GM12878 (cell line): ENCODE results near the gene GOLGA8H. TPM values are rescaled to one million over a fixed set of nuclear protein-coding genes. Genes with fewer than 3 reads are reported as not detected.
"Not testable (repeated sequence)": the region's sequence is repeated elsewhere in the genome, so short reads cannot be mapped to it uniquely, and the experiment has no call there.

Experiments used
- ATAC-seq: fragments of 200-7000 bp; cut with Tn5 transposase; 3 replicates; pipeline ENCODE4 v1.9.1; 2020; ENCODE audit warnings: mild to moderate bottlenecking, moderate library complexity
- BruUV-seq: library from RNA; stranded (reverse); fragments of 400-500 nt; replicated peaks from 2 replicates; lab custom pipeline; 2021; lab: Mats Ljungman, UMichigan
- CTCF ChIA-PET: fragments of 300-600 bp; sonication (Branson Sonifier 250); formaldehyde crosslinking; extraction: SDS; loops from one replicate; lab custom pipeline; 2021; ENCODE audit warnings: inconsistent platforms; lab: Yijun Ruan, JAX
- POLR2A ChIA-PET: fragments of 350-600 bp; formaldehyde crosslinking; extraction: SDS; loops from one replicate; lab custom pipeline; 2021; ENCODE audit warnings: inconsistent platforms; lab: Charles Lee
- RAD21 ChIA-PET: fragments of 300-600 bp; sonication (Branson Sonifier 250); formaldehyde crosslinking; loops from one replicate; lab custom pipeline; 2023; ENCODE audit warnings: antibody characterized with exemption; ENCODE audit not compliant: unreplicated experiment; lab: Charles Lee
- SMC1A ChIA-PET: fragments of 300-600 bp; sonication (Branson Sonifier 250); formaldehyde crosslinking; loops from one replicate; lab custom pipeline; 2023; ENCODE audit not compliant: unreplicated experiment, uncharacterized antibody; lab: Charles Lee
- DNase-seq: peaks from one replicate; pipeline ENCODE4 v3.0.0-alpha.2; 2011; ENCODE audit warnings: low read depth, low spot score
- FAIRE-seq: peaks from 3 replicates; lab custom pipeline; 2011; peaks lifted over from hg19 to GRCh38; lab: Jason Lieb, UNC
- H2AFZ ChIP-seq: 2 replicates; pipeline ENCODE4 v1.6.0; 2011; ENCODE audit warnings: low read depth, low read length, control low read depth; ENCODE audit not compliant: control insufficient read depth
- H3K27ac ChIP-seq: 2 replicates; pipeline ENCODE4 v1.5.1; 2011; ENCODE audit warnings: control low read depth; ENCODE audit not compliant: control insufficient read depth, insufficient read depth
- H3K27me3 ChIP-seq, 2 experiments: replicated peaks in 1 of 2; 2 replicates each; pipeline versions ENCODE4 v1.6.0 to v1.6.1; 2011; ENCODE audit warnings: low read length in 1 of 2; ENCODE audit not compliant: control insufficient read depth in 2 of 2, insufficient read depth in 2 of 2
- H3K36me3 ChIP-seq, 2 experiments: 2 replicates each; pipeline ENCODE4 v1.5.1; 2011; ENCODE audit warnings: low read length in 1 of 2; ENCODE audit not compliant: control insufficient read depth in 2 of 2, insufficient read depth in 2 of 2
- H3K4me1 ChIP-seq: 2 replicates; pipeline ENCODE4 v1.6.1; 2011; ENCODE audit warnings: mild to moderate bottlenecking, low read length, moderate library complexity, mixed read lengths; ENCODE audit not compliant: control insufficient read depth, insufficient read depth
- H3K4me2 ChIP-seq: 2 replicates; pipeline ENCODE4 v1.6.0; 2011; ENCODE audit warnings: control low read depth; ENCODE audit not compliant: control insufficient read depth, insufficient read depth
- H3K4me3 ChIP-seq: fragments of 200-600 bp; sonication (generic); 2 replicates; pipeline ENCODE4 v1.5.1; 2016
- H3K79me2 ChIP-seq: 2 replicates; pipeline ENCODE4 v1.6.0; 2011; ENCODE audit warnings: low read length; ENCODE audit not compliant: control insufficient read depth, insufficient read depth
- H3K9ac ChIP-seq: 2 replicates; pipeline ENCODE4 v1.8.0; 2011; ENCODE audit warnings: low read length, control low read depth, mixed read lengths; ENCODE audit not compliant: control insufficient read depth, insufficient read depth
- H3K9me3 ChIP-seq: replicated peaks from 3 replicates; pipeline ENCODE4 v1.5.1; 2011; ENCODE audit warnings: mild to moderate bottlenecking, low read length; ENCODE audit not compliant: control insufficient read depth, insufficient read depth
- H4K20me1 ChIP-seq: 2 replicates; pipeline ENCODE4 v1.6.0; 2011; ENCODE audit not compliant: control insufficient read depth, insufficient read depth
- EGR1 ChIP-seq, 2 experiments: IDR thresholded peaks; 1 replicate in 1 of 2; 2 replicates in 1 of 2; pipeline ENCODE4 v1.6.1; 2011 to 2012; ENCODE audit warnings: low read depth in 2 of 2, low read length in 2 of 2, borderline replicate concordance in 1 of 2, mild to moderate bottlenecking in 1 of 2, moderate library complexity in 1 of 2
- GATAD2B ChIP-seq: fragments of 450-650 bp; conservative IDR thresholded peaks from 2 replicates; pipeline ENCODE4 v1.6.1; 2017; ENCODE audit warnings: low read depth, mild to moderate bottlenecking, moderate library complexity
- TAF1 ChIP-seq: IDR thresholded peaks from 2 replicates; pipeline ENCODE4 v1.6.1; 2011; ENCODE audit warnings: mild to moderate bottlenecking, low read depth, low read length, borderline replicate concordance
- WGBS: methylation state at CpG from one replicate; pipeline ENCODE4 v1.1.6; 2016; ENCODE audit warnings: low lambda C conversion rate; ENCODE audit not compliant: insufficient replicate concordance, insufficient coverage; ENCODE audit errors: missing lambda C conversion rate; 5-methylcytosine and 5-hydroxymethylcytosine counted together
- in situ Hi-C: fragments of 300-500 bp; cut with MboI; formaldehyde crosslinking; loops from 9 replicates; pipeline ENCODE4 v1.14.3; 2018; ENCODE audit warnings: mixed read lengths
- intact Hi-C: fragments of 100-400 bp; cut with micrococcal nuclease; formaldehyde crosslinking; loops from one replicate; pipeline ENCODE4 v1.14.2; 2022; ENCODE audit not compliant: unreplicated experiment
- polyA plus RNA-seq, 11 experiments: library from polyadenylated mRNA; depleted of rRNA in 4 of 11; unstranded in 6 of 11; stranded (reverse) in 5 of 11; fragments of >200 nt; fragmentation: Nextera tagmentation in 4 of 11; fragmentation: Illumina TruSeq in 1 of 11; extraction: Ambion mirVana in 4 of 11; extraction: Trizol in 1 of 11; gene quantifications; 1 replicate in 1 of 11; 2 replicates in 10 of 11; pipeline versions ENCODE4 v1.2.1 to v1.2.3, GENCODE V29; 2011 to 2016; ENCODE audit warnings: inconsistent platforms in 2 of 11, missing spikeins in 2 of 11, low read depth in 1 of 11
- total RNA-seq, 4 experiments: library from RNA; depleted of rRNA in 3 of 4; stranded (reverse); fragments of >200 nt in 3 of 4; fragmentation: Illumina TruSeq in 1 of 4; extraction: Trizol in 1 of 4; gene quantifications; 2 replicates each; pipeline versions ENCODE4 v1.2.1 to v1.2.3, GENCODE V29; 2013 to 2021

Gene GOLGA8H
- total and polyA plus RNA-seq, 10 of the 15 experiments (the other 5 are each of a cell fraction or from before 2014, with no cell fraction given) = 0.18 to 0.56 (median 0.39) TPM; not detected in 4

DNA sequence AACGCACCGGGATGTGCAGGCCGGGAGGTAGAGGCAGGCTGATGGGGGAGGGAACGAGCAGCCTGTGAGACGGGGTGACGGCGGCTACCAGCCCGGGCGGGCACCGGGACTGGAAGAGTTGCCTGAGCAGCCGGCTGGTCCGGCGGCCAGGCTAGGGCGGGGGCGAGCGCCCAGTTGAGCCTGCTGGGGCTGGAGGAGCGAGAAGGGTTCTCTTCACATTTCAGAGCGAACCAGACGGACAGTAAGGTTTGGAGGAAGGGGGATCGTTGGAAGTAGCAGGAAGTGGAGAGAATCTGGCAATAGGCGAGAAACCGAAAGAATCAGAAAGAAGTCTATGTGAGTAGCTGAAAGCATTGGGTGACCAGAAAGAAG lies 22.4 kb downstream of the GOLGA8H start:
- ATAC-seq = peak; percentile 59
- H3K4me1 ChIP-seq, DNase-seq, intact Hi-C loops, H3K36me3 ChIP-seq, FAIRE-seq, H3K4me2 ChIP-seq, CTCF ChIA-PET, H3K27me3 ChIP-seq, BruUV-seq, H4K20me1 ChIP-seq, H3K9me3 ChIP-seq: not testable (repeated sequence)
- ChIA-PET SMC1A (interaction anchor here (0.6 kb wide), 2 partner anchors 39 to 1989 kb away, joined by 3 read pairs; no protein-coding TSS in a partner anchor), RAD21 (interaction anchor here (0.7 kb wide), 1 partner anchor 1989 kb away, joined by 3 read pairs; no protein-coding TSS in a partner anchor), POLR2A (interaction anchor here (0.6 kb wide), 1 partner anchor 1989 kb away, joined by 3 read pairs; no protein-coding TSS in a partner anchor)
- Histone ChIP-seq H3K9ac (peak overlapping the region; percentile 89), H2AFZ (peak overlapping the region; percentile 60; the same call in 1 of the 2 replicates), H3K27ac (peak overlapping the region; percentile 70), H3K4me3 (peak overlapping the region; percentile 78), H3K79me2 (peaks cover 39% of the 10 kb centered on the region)
- 0 out of 3 replicates have a peak, but pooled peaks of 1 of the 2 experiments have one; percentile 26 for TF ChIP-seq EGR1 (IDR thresholded peaks at IDR 0.05; ENCODE audit: borderline replicate concordance in 1 of 2, low read depth in 2 of 2, low read length in 2 of 2)
- TF ChIP-seq GATAD2B = 0 out of 2 replicates have a peak, but pooled peaks have one; percentile 4
- 0 out of 2 replicates have a peak, but pooled peaks have one; percentile 8 for TF ChIP-seq TAF1
- in situ Hi-C loops = loop anchor here (25.0 kb wide), 1 partner anchor 711 kb away; the partner anchor contains the start of gene KLF13
- 0% methylated on average over 9 of the region's 22 CpGs for WGBS

DNA sequence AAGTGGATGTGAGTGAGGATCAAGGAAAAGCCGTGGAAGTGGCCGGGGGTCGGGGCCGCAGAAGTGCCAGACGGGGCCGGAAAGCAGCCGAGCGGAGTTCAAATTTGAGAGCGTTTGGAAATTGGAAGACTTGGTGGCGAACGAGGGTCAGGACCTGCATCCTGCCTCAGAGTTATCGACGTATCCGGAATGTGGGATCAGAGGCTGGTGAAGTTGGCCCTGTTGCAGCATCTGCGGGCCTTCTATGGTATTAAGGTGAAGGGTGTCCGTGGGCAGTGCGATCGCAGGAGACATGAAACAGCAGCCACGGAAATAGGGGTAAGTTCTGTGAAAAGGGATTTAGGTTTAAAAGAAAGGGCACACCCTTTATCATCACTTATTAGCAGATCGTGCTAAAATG lies 22.8 kb downstream of the GOLGA8H start:
- DNase-seq = not testable (repeated sequence)

More for the DNA sequence above, 22.8 kb downstream of the GOLGA8H start:
- H3K36me3 ChIP-seq, H3K27me3 ChIP-seq, intact Hi-C loops, BruUV-seq, H3K4me2 ChIP-seq, H2AFZ ChIP-seq, H4K20me1 ChIP-seq, FAIRE-seq, H3K4me1 ChIP-seq, CTCF ChIA-PET, RAD21 ChIA-PET, H3K9me3 ChIP-seq, POLR2A ChIA-PET: not testable (repeated sequence)
- Histone ChIP-seq H3K79me2 (peaks cover 41% of the 10 kb centered on the region), H3K4me3 (peak overlapping the region; percentile 78), H3K27ac (peak overlapping the region; percentile 70), H3K9ac (peak overlapping the region; percentile 89)
- under 1% methylated on average over 11 of the region's 20 CpGs for WGBS
- SMC1A ChIA-PET = interaction anchor here (0.6 kb wide), 1 partner anchor 39 kb away, joined by 3 read pairs; no protein-coding TSS in a partner anchor
- ATAC-seq = peak; percentile 9
- in situ Hi-C loops = loop anchor here (25.0 kb wide), 1 partner anchor 711 kb away; the partner anchor contains the start of gene KLF13
